Activated CD8-positive, alpha-beta memory T cell treated with anti-CD3 and anti-CD28 coated beads for 48 hours (primary cell): Measurements from ENCODE around the gene ITIH5.

Experiments
- DNase-seq, 3 experiments: peaks; one replicate each; pipeline ENCODE4 v3.0.0-alpha.2; 2020; ENCODE audit warnings: low read depth in 2 of 3, low spot score in 2 of 3

Gene ITIH5

GRCh38 chr10:7634142-7634894 is 32.4 kb downstream of the ITIH5 start:
- no peak for DNase-seq

GRCh38 chr10:7626283-7626682 is 40.5 kb downstream of the ITIH5 start:
- no peak for DNase-seq

GRCh38 chr10:7625836-7626235 is 40.9 kb downstream of the ITIH5 start:
- DNase-seq: no peak

GRCh38 chr10:7625009-7625408 is 41.8 kb downstream of the ITIH5 start:
- DNase-seq: no peak

- no peak for DNase-seq
Observed at GRCh38 chr10:7622969-7623368, 43.8 kb downstream of the ITIH5 start.

GRCh38 chr10:7618461-7618860 is 48.3 kb downstream of the ITIH5 start:
- no peak for DNase-seq

GRCh38 chr10:7611909-7612308 is 54.9 kb downstream of the ITIH5 start:
- DNase-seq: no peak

GRCh38 chr10:7610651-7611389 is 55.9 kb downstream of the ITIH5 start:
- DNase-seq: no peak

GRCh38 chr10:7610026-7610425 is 56.7 kb downstream of the ITIH5 start:
- DNase-seq: no peak

- DNase-seq: no peak
Observed at GRCh38 chr10:7609556-7609955, 57.2 kb downstream of the ITIH5 start.

GRCh38 chr10:7608001-7608400 is 58.8 kb downstream of the ITIH5 start:
- DNase-seq: no peak

GRCh38 chr10:7606951-7607404 is 59.8 kb downstream of the ITIH5 start:
- DNase-seq: no peak

- no peak for DNase-seq
Observed at GRCh38 chr10:7605565-7606295, 61.0 kb downstream of the ITIH5 start.

- no peak for DNase-seq
Observed at GRCh38 chr10:7601023-7601656, 65.6 kb downstream of the ITIH5 start.

GRCh38 chr10:7598771-7599170 is 68.0 kb downstream of the ITIH5 start:
- DNase-seq: no peak

- DNase-seq: no peak
Observed at GRCh38 chr10:7596356-7596755, 70.4 kb downstream of the ITIH5 start.

- DNase-seq: no peak
Observed at GRCh38 chr10:7593905-7594304, 72.9 kb downstream of the ITIH5 start.

- no peak for DNase-seq
Observed at GRCh38 chr10:7593063-7593462, 73.7 kb downstream of the ITIH5 start.

GRCh38 chr10:7592627-7593026 is 74.1 kb downstream of the ITIH5 start:
- DNase-seq: no peak

GRCh38 chr10:7590271-7590670 is 76.5 kb downstream of the ITIH5 start:
- no peak for DNase-seq

GRCh38 chr10:7589748-7590147 is 77.0 kb downstream of the ITIH5 start:
- DNase-seq: no peak

- no peak for DNase-seq
Observed at GRCh38 chr10:7587865-7588188, 78.9 kb downstream of the ITIH5 start.
